Activated CD4-positive, alpha-beta T cell treated with anti-CD3 and anti-CD28 coated beads for 4 hours (primary cell): ENCODE results near the gene UCK2.

ENCODE experiments used
- DNase-seq, 2 donors: peaks; one replicate each; pipeline ENCODE4 v3.0.0-alpha.2; 2020

The UCK2 gene

DNA sequence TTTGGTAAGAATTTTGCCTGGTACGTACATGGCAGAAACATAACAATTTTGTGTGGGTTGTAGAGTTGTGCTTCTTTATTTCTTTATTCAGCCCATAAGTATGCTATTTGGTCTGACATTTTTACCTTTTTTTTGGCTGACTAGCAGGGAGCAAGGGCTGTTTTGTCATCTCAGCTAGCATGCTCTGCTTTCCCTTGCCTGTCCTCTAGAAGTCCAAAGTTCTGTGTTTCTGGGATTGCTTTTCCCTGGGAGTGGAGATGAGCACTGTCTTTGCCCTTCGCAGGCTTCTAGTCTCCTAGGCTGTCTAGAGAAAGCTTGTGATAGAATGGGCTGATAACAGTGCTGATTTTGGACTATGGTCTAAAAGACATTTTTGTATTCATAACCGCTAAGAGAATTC, 7.5 kb downstream of the UCK2 start:
- no peak for DNase-seq

DNA sequence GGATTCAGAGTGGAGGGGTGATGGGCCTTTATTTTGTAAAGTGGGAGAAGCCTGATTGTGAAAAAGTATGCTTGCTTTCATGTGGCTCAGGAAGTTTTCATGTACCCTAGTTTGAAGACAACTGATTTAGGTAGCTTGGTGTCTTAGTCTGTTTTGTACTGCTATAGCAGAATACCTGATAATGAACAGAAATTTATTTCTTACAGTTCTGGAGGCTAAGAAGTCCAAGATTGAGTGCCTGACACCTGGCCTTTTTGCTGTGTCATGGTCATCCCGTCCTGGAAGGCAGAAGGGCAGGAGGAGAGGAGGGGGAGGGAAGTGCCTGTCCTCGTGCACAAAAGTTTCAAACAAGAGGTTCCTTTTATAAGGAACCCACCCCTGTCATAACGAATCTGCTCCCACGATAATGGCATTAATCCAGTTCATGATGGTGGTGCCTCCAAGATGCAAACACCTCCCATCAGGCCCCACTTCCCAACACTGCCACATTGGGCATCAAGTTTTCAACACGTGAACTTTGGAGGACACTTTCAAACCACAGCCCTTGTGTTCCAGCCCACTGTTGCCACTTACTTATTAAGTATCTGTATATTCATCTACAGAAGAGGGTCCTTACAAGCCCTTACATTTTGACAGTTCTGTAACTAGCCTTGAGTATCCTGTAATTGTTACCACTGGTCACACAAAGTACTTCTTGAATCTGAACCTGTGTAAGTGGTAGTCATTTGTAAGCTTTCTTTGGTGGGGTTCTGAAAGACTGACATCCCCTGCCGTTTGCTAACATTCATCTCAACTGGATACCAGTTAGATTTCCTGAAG, 9.5 kb downstream of the UCK2 start:
- no peak for DNase-seq

DNA sequence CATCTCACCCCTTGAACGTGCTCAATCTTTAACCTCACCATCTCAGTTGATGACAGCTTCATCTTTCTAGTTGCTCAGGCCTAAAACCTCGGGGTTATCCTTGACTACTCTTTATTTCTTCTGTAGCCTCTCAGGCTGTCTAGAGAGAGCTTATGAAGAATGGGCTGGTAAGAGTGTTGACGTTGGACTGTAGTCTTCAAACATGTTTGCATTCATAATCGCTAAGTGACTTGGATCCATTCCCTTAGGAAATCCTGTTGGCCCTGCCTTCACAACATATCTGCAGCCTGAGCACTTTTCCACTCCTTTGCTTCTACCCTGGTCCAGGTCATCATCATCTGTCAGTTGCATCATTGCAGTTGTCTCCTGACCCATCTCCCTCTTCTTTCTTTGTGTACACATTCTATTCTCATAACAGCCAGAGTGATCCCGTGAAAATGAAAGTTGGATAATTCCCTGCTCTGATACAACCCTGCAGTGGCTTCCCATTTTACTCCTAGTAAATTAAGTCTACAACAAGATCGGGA, 10.5 kb downstream of the UCK2 start:
- DNase-seq = no peak

DNA sequence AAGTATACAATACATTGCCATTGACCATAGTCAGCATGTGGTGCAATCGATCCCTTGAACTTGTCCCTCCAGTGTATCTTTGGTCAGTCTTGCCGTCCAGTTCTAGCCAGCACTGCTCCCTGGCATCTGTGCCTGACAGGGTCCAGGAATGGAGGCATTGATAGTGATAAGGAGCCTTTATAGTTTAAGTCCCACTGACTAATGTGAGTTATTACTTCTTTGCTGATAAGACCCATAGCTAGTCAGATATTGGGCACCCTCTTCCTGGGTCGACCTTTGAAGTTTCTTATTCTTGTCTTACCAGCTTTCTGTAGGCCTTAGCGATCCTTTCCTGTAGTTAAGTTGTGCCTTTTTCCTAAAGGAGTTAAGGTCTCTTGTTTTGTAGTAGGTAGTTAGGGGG, 13.0 kb downstream of the UCK2 start:
- DNase-seq = no peak

DNA sequence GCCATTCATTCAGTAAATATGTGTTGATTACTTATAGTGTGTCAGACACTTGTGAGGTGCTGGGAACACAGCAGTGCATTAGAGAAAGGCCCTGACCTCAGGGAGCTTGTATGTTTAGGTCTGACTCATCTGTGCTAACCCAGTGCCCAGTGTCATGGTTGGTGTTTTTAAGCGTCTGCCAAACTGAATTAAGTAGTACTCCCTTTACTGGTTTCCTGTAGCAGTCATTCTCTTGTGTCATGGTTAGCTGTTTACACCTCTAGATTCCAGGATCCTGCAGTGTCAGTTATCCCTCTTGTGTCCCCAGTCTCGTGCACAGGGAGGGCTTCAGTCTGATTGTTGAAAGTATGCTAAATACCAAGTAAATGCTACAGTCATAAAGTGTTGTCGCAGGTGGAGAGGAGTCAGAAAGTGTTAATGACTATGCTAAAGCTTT, 14.2 kb downstream of the UCK2 start:
- DNase-seq = no peak

DNA sequence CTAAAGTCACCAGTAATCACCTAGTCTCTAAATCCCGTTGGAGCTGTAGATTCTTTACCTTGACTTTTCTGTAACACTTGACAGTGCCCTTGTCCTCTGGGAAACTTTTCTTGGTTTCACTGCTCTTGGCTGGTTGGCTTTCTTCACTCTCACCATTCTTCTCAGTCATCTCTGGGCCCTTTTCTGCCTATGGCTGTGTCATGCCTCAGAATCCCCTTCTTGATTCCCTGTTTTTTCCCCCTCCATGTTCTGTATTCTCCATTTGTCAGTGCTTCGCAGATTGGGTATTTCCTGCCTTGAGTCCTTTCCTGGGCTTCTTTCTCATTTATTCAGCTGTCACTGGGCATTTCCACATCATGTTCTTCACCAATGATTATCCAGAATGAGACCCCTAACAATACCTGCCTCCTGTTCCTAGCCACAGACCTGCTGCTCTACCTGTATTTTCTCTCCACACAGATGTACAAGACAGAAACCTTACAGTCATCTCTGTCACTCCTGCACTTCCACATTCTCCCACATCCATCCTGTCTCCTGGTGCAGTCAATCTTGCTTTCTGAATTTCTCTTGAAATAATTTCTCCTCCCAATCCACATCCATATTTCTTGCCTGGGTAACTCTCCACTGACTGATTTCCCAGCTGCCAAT, 14.7 kb downstream of the UCK2 start:
- no peak for DNase-seq

DNA sequence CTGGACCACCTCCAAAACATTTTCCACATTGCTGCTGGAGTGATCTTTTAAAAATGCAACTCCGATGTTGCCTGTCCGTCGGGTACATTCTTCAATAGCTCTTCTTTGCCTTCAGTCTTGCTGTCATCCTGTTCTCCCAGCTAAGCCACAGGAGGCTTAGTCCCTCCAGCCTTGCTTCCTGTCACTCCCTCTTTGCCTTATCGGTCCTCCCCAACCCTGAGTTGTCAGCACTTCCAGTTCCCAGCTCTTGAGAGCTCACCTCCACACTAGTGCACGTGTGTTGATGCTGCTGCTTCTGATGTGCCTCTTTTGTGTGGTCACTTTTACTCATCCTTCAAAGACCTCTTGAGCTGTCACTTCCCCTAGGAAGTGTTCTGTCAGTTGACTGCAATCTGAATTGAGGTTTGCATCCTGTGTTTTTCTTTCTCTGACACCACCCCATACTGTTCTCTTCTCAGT, 15.3 kb downstream of the UCK2 start:
- DNase-seq = no peak

DNA sequence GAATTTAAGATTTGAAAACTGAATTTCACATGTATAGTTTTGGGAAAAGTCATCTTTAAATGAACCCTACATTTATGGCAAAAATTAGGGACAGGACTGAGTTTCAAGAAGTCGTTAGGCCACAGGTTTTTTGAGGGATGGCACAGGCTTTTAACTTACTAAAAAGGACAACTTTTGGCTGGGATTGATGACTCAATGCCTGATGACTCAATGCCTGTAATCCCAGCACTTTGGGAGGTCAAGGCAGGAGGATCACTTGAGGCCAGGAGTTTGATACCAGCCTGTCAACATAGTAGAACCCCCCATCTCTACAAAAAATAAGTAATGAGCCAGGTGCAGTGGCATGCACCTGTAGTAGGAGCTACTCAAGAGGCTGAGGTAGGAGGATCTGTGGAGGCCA, 15.9 kb downstream of the UCK2 start:
- no peak for DNase-seq

DNA sequence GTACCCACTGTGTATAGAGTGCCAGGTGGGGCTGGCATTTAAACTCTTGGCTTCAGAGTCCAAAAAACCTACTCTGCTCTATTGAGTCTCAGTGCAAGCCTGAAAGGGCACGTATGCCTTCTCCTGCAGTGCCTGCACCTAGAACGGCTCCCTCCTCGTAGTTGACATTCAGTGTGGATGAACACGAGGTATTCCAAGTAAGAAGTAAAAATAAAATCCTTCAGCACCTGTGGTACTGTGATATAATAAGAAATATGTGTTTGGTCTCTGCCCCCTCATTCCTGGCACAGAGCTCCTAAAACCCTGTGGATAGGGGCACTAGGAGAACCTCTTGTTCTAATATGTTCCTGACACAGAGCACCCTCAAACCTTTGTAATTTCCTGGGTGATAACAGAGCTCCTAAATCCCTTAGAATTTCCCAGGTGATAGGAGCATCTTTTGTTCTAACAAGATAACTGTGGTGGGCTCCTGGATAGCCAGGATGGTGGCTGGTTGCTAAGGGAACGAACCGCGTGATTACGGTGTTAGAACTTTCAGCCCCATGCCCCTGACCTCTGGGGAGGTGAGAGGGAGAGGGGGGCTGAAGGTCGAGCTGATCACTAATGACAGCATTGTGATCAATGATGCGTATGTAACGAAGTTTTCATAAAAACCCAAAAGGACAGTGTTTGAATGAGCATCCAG, 16.8 kb downstream of the UCK2 start:
- no peak for DNase-seq

DNA sequence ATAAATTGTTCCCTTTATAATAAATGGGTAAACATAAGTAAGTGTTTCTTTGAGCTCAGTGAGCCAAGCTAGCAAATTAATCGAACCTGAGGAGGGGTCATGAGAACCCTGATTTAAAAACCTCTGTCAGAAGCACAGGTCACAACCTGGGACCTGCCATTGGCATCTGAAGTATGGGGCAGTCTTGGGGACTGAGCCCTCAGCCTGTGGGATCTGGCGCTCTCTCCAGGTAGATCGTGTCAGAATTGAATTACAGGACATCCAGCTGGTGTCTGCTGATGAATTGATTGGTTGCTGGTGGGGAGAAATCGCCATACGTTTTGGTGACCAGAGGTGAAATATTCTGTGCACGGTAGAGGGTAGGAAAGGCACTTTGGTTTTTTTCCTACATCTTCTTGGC, 17.5 kb downstream of the UCK2 start:
- no peak for DNase-seq

DNA sequence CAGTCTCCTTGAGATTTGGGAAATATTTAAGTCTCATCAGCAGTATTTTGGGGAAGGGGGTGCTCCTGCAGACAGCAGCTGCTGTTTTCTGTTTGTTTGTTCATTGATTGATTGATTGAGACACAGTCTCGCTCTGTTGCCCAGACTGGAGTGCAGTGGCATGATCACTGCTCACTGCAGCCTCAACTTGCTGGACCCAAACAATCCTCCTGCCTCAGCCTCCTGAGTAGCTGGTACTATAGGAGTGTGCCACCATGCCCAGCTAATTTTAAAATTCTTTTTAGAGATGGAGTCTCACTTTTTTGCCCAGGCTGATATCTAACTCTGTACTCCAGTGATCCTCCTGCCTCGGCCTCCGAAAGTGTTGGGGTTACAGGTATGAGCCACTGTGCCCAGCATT, 18.2 kb downstream of the UCK2 start:
- no peak for DNase-seq

DNA sequence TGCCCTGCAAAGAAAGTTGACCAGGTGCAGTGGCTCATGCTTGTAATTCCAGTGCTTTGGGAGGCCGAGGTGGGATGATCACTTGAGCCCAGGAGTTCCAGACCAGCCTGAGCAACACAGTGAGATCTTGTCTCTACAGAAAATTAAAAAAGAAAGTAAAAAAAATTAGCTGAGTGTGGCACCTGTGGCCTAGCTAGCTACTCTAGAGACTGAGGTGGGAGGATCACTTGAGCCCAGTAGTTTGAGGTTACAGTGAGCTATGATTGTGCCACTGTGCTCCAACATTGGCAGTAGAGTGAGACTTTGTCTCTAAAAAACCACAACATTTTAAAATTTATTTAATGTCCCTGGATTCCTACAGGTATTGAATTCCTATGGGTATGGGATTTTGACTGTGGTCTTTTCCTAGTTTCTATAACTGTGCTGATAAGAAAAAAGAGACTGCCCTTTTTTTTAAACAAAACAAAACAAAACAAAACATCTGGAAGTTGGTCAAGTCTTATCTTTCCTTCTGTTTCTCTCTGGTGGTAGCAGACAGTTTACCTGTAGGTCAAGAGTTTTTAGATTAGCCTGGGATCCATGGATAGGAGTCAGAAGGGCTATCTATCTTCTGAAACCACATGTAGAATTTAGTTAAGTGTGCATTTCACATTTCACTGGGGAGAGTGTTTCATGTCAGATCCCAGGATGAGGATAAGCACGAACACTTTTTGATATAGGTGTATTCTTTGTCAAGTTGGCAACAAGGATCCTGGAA, 18.8 kb downstream of the UCK2 start:
- no peak for DNase-seq

DNA sequence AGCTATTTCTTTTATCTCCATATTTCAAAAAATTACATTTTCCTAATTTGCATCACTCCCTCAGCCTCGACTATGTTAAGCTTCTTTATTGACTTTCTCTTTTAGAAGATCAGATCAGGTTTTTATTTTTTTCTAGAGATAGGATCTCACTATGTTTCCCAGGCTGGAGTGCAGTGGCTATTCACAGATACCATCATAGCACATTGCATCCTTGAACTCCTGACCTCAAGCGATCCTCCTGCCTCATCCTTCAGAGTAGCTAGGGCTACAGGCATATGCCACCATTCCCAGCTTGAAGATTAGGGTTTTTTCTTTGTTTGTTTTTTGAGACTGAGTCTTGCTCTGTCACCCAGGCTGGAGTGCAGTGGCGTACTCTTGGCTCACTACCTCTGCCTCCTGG, 20.1 kb downstream of the UCK2 start:
- DNase-seq = no peak

DNA sequence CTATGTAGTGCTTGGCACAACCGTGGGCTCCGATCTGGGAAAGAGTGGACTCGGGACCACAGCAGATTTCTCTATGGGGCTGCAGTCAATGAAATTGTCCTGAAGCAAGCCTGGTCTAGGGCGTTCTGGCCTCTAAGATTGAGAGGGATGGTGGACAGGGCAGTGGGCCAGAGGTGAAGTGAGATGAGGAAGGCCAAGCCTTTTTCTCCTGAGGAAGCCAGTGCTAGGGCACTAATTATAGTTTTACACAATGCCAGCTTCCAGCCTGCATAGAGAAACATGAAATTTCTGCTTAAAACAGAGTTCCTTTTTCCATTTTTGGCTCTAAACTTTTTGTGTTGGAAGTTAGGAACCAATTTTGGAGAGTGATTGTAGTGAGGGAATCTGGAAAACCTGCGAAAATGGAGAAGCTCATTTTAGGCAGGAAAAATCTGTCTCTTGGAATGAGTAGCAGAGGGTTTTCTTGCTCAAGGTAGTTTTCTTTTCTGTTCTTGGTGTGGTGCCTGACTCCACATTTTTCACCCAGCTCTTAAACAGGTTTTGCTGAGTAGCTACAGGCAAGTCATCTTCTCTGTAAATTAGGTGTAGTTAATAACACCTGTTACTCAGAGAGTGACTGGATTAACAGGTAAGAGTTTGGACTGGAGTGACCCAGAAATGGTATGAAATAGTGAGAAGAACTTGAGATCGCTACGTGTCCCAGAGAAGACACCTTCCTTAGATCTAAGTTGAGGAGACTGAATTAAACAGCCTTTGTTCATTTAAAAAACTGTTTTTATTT, 22.1 kb downstream of the UCK2 start:
- no peak for DNase-seq

DNA sequence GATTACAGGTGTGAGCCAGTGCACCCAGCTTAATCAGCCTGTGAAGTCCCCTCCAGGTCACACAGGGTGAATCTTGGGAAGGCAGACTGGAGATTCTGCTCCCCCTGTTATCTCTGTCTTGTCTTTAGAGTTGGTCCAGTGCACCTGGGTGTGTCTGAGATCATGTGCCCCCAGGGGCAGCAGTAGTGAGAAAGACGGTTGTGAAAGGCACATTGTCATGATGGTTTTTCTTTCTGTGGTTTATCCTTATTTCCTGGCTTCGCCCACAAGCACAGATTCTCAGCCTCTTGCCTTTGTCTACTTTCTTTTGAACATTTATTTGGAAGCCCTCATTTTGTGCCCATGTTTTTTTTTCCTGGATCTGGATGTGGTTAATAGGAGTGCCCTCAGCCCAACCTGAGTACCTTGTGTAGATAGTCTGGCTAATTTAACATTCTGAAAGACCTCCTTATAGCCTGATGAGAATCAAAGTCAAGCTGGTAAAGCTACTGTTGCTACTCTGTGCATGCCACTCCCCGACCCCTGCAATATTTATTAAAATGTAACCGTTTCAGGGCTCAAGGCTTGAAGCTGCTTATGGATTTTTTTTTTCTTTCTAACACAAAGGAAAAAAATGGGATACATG, 23.7 kb downstream of the UCK2 start:
- DNase-seq = no peak

DNA sequence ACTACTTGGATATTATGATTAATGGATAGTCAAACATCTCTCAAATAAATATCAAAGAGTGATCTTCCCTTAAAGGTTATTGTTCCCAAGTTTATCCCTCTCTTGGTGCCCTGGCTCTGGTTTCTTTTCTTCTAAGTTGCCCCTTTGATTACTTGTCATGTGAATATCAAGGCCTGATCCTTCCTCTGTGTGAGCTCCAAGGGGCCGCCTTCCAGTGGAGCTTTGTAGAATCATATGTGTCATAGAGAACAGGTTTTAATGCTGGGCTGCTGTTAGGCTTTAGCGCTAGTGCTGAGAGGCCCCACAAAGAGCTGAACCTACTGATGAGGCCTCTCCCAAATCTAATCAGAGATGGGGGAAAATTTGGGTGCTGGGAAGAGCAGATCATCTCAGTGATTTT, 25.5 kb downstream of the UCK2 start:
- no peak for DNase-seq

DNA sequence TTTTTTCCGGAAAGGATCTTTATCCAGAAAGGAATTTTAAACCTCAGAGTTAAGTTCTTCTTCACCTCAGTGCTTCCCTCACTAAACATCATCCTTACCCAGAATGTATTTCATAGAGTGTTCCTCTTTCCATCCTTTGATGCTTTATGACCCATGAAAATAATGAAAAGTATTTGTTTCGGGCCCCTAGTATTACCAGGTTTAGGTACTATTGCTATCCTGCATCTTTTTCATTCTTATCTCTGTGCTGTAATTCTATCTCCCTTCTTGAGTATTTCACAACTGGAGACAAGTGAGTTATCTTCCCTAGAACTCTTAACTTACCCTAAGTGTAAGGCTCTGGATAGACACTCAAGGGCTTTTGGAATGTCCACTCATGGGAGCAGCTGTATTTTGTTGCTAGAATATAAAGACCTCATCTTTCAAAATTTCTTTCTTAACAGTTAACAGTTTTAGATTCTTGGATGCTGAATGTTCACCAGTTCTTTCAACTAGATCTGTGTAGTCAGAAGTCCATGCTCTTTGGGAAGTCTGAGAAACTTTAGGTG, 26.2 kb downstream of the UCK2 start:
- DNase-seq = no peak

DNA sequence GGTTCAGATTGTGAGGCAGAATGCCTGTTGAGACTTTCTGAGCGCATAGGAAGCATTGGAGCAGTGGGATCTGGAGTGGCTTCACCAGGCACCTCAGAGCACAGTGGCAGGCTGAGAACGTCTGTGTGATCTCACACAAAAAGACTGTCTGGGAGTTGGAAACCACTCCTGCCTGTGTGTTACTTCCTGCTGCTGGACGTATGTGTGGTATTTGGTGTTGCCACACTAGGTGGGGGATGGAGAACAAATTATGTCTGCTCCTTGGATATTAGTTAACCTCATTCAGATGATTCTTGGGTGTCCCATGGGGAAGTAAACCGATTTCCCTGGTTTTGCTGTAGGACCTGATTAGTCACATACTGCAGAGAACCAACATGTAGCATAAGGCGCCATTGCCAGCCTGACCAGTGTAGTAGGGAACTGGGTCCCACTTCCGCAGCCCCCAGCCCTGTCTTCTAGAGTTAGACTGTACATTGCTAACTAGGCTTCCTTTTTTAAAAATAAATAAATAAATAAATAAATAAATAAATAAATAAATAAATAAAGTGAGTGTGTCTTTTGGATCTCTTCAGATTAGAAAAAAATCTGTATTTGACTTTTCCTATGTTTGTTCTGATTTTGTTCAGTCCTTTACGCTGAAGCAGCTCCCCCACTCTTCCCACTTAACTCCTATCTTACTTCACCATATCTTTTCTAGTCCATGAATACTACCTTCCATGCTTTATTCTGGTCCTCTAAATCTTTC, 26.9 kb downstream of the UCK2 start:
- no peak for DNase-seq

DNA sequence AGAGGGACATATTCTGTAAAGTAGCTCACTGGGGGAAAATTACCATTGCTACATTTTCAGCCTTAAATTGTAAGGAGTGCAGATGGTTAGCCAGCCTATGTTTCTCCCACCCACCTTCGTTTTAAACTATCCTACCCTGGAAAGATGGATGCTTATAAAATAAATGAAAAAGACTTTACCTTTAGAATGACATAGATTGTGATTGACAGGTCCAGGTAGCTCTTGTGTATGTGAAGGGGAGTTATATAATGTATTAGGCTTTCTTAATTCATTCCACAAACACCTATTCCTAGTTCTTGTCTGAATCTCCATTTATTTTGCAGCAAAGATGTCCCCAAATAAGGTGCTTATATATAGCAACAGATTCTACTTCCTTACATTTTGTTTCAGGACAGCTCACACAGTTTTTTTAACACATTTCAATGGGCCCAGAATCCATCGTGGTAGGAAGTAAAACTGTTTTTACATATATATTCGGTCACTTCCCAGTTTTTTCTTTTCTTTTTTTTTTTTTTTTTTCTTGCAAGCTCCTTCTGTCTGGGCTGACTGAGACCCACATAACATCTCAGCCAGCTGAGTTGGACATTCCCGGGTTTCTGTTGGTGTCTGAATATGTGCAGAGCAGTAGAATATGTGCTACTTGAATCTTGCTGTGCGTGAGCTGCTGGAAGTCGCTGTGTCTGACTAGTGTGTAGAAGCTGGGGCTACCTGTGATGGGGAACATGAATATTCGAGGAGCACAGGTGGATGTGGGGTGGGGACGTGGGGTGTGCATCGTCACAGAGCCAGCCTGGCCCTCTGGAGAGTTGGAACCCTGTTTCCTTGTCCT, 27.8 kb downstream of the UCK2 start:
- no peak for DNase-seq

DNA sequence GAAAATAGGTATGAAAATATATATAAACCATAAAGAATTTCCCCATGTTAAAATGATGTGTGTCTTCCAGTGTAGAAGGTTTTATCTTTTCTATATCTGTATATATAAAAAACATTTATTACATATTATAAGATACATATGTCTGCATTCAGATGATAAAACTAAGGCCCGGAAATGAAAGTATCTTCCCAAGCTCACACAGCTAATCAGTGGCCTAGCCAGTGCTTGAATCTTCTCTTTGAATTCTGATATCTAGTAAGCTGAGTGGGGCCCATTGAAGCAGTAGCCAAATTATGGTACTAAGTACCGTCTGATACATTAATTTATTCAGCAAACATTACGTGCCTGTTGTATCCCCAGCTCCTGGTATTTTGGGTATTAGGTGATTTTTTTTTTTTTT, 28.6 kb downstream of the UCK2 start:
- DNase-seq = no peak
